NOMO-1 treated with dmso at 0.1 percent for 144 hours (cell line): ENCODE measurements around the gene ACSM5.
A peak's percentile ranks its signal among the peaks of the same experiment; 100 is the strongest.

Source experiments
- DNase-seq: peaks from one replicate; lab custom pipeline; 2025; ENCODE audit not compliant: unreplicated experiment; lab: John Stamatoyannopoulos, UW

Gene ACSM5, protein sequence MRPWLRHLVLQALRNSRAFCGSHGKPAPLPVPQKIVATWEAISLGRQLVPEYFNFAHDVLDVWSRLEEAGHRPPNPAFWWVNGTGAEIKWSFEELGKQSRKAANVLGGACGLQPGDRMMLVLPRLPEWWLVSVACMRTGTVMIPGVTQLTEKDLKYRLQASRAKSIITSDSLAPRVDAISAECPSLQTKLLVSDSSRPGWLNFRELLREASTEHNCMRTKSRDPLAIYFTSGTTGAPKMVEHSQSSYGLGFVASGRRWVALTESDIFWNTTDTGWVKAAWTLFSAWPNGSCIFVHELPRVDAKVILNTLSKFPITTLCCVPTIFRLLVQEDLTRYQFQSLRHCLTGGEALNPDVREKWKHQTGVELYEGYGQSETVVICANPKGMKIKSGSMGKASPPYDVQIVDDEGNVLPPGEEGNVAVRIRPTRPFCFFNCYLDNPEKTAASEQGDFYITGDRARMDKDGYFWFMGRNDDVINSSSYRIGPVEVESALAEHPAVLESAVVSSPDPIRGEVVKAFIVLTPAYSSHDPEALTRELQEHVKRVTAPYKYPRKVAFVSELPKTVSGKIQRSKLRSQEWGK

DNA sequence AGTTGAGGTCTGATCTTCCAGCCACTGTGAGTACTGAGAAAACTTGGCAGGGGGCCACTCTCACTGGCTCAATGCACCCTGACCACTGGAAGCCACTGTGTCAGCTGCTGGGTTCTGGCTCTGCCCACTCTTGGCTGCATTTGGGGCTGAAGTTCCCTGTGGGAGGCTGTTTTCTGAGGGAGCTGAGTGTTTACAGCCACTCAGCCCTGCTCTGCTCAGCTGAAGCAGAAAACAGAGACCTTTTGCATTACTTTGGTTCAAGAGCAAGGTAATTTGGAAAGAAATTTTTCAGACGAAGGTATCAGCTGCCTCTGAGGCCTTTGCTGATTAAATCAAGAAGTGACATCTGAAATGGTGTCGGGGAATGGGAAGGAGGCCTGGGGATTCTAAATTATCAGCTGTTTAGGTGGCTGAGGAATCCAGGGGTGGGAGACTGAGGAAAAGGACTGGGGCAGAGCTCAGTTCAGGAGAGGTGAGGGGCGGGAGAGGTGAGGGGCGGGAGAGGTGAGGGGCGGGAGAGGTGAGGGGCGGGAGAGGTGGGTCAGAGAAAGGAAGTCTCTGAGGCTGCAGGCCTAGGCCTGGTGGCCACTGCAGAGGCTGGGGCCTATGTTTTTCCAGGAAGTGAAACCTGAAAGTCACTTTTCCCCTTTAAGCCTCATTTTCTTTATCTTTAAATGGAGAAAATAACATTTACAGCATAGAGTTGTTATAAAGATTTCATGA, at the start of gene ACSM5:
Gene ACSM5 (plus strand): TSS at position 137 of the 723 bp plus-strand sequence. CDS start 1,951 bp downstream, outside the sequence.
- peak; percentile 7 for DNase-seq

DNA sequence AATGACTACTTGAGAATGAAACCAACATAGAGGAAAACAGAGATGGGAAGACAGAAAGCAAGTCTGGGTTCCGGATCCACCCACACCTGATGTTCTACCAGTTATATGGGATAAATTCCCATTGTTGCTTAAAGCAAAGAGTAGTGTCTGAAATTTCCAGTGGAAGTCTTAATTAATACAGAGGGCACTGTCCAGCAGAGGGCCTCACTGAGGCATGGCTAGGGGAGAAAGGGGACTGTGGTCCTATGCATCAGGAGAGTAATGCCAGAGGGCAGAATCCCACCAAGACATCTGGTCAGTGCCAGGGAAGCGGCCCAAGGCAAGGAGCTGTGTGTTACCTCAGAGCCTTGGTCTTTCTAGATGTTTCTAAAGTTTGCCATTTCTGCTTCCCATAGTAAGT, 49.3 kb upstream of the ACSM5 start:
- DNase-seq: no peak

DNA sequence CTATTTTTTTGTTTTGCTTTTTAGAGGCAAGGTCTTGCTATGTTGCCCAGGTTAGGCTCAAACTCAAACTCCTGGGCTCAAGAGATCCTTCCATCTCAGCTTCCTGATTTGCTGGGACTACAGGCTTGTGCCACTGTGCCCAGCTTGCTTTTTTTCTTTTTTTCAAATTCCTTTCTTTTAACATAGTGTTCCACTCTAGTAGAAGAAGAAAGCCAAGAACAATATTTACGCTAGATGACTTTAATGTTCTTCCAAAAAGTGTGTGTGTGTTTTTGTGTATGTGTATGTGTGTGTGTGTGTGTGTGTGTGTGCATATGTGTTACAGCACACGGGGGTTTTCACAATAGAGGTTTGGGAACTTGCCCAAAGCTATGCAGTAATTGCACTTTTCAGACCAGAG, 46.1 kb upstream of the ACSM5 start:
- no peak for DNase-seq

DNA sequence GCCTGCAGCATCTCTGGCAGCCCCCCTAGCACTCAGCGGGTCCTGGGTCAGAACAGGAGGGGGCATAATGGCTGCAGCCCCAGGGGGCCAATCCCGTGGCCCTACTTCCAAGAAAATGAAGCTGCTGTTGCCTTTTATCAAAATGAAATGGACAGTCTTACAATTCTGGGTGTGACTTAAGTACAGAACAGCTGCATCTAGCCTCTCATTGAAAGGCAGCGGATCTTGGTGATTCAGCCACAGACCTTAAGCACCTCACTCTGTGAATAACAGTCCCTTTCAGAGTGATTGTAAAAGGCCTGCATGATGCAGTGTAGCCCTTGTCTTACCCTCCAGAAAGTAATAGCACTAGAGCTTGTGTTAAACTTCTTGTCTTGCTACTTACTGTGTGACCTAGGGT, 45.3 kb upstream of the ACSM5 start:
- no peak for DNase-seq

DNA sequence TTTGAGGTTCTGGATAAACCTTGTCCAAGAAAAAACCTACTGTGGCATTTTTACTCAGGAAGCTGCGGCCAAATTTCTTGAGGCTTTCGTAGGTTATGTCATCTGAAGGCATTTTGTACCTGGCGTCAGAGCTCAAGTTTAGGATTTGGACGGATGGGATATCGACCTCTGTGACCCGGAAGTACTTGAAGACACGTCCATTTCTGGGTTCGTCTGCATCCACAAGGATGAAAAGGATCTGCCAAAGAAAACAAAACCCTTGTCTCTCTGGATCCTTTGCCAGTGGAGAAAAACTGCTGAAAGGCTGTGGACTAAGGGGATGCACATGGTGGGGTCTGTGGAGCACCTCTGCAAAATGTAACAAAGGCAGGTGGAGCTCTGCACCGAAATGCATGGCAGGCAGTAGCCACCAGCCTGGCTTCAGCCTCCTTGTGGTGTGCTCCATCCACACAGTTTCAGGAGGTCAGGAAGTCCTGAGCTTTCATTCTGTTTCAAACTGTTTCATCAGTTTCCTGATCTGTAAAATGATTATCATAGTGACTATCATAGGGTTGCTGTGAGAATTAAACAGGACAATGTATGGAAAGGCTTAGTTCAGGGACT, 39.8 kb upstream of the ACSM5 start:
- no peak for DNase-seq

DNA sequence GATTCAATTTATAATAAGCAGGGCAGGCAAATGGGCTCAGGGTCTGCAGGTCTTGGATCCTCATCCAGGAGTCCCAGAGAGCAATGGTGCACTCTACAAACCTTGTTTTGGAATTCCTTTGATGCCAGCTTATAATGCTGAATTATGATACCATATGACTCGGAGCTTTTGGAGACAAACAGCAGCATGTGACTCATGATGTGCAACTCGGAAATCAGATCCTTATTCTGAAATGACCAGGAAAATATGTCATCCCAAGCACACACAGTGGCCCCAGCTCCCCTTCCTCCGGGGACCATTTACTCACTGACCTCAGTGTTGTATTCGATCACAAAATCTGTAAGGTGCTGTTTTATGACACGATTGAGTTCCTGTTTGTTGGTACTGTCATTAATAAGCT, 36.6 kb upstream of the ACSM5 start:
- no peak for DNase-seq

DNA sequence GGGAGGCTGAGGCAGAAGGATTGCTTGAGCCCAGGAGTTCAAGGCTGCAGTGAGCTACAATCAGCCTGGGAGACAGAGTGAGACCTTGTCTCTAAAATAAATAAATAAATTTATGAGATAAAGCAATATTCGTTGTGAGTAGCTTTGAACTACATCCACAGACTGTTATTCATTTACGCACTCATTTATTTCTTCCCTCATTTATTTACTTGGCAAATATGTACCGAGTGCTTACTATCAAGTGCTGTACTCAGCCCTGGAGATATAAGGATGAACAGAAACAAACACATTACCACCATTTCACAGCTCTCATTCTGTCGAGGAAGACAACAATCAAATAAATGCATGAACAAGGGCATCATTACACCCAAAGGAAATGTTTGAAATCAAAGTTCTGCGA, 32.2 kb upstream of the ACSM5 start:
- no peak for DNase-seq

DNA sequence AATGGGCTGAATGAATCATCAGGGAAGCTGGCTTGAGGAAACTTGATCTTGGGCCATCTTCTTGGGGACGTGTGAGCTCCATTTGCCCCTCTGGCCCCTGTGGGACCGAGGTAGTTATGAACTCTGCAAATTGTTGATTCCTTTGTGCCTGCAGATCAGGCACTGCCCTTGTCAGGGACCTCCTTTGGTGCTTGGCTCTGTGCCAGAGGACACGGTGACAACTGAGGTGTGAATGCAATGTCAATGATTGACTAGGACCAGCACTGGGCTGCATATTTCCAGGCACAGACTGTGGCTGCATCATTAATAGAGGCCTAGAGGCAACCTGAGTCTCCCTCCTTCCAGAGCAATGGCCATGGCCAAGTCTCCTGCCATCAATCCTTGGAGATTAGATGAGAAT, 28.6 kb upstream of the ACSM5 start:
- DNase-seq: no peak

DNA sequence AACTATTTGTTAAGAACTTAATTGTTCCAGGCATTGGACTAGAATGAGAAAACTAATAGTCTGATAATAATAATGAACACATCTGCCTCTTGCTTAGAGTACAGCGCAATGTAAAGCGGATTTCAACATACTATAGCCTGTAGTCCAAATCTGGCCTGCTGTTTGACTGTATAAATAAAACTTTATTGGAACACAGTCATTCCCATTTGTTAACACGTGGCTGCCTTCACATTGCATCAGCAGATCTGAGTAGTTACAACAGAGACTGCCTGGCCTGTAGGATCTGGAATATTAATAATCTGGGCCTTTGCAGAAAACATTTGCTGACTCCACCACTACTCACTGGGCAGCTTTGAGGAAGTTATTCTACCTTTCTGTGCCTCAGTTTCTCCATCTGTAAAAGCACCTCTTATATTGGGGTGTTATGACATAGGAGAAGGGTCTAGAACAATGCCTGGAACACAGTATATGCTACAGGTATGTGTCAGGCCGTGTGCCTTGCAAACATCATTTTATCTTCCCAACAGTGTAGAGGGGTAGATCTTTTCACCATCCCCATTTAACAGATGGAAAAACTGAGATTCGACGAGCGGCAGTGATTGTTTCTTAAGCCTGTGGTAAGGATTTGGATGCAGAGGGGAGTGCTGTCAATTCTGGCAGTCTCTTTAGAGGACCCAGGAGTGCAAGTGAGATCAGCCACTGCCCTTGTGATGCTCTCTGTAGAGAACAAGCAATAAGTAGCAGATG, 27.0 kb upstream of the ACSM5 start:
- DNase-seq: no peak

DNA sequence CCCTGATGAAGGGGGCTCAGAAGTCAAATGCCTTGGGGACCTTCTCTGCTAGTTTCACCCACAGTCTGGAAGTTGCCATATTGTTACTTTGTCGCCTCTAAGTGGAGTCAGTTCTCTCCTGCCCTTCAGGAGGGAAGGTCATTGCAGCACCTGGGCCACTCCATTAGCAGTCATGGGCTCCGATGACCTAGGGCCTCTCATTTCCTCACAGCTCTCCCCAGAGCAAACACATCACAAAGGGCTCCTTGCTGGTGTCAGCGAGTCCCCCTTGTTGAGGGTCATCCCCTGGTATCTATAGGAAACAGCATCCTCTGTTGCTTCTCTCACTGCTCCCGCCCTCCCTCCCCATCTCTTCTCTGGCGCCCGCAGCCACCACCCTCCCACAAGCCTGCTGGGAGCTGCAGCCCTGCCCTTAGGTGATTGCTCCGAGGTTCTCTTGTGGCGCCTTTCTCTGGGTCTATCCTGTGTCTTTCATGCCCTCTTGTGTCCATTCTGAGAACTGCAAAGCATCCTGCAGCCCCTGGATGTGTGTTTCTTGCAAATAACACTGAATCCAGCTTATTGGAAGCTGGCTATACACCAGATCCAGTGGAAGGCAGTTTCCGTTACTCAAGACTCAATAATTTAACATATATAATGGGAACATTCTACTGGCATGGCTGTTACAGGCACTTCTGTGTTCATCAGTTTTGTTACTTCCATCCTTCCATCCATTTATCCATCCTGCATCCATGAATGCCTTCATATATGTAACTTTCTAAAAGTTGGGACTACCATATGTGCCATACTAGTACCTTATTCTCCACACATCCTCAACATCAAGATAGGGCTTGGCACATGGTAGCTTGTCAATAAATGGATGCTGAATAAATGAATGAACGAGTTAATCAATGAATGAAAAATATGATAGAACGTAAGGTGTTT, 26.0 kb upstream of the ACSM5 start:
- peak; percentile 0 for DNase-seq

DNA sequence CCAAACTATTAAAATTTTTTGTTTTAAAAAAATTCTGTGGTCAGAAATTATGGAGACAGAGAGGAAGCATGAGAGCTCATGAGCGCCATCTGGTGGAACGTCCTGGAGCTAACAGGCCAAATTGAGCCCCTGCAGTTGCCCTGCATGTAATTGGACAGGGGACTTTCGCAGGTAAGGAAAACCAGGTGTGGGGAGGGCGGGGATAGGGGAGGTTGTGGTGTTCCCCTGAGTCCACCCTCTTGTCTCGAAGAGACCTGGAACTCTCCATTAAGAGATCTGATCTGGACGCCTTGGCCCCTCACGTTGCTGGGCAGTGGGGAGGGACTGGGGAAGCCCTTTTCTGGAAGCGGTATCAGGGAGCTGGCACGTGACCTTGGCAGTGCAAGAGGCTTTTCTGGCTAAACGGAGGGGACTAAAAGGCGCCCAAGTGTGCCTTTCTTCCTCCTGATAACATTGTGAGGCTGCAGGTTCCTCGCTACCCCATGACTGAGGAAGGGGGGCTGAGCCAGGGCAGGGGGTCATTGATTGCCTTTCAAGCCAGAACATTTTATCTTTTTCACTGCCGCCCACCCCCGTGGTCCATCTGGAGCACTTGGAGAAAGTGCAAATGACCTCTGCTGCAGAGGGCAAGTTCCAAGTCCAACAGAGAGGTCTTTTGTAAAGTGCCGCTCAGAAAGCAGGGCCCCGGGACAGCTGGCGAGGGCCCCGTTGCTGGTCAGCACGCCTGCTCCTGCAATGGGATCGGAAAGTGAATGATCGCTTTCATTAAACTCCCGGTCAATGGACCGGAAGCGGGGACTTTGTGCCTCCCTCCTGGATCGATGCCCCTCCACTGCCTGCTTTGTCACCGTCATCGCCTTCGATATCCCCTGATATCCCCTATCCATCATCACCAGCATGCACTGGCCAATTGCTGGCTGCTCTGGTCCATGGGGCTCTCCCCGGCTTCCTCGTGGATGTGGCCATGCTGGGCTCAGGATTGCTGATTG, 23.2 kb upstream of the ACSM5 start:
- peak; percentile 0 for DNase-seq

DNA sequence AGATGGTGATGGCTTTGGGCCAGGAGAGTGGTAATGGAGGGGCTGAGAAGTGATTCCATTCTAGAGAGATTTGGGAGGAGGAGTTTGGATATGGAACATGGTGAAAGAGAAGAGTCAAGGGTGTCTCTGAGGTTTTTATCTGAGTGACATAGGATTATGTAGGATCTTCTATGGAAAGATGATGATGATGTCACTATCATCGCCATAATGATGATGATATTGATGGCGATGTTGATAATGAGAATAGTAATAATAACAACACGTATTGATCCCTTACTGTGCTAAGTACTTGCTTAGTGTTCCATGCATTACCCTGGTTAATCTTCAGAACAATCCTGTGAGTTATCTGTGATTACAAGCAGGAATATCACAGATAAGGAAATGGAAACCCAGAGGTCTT, 21.4 kb upstream of the ACSM5 start:
- DNase-seq: no peak

DNA sequence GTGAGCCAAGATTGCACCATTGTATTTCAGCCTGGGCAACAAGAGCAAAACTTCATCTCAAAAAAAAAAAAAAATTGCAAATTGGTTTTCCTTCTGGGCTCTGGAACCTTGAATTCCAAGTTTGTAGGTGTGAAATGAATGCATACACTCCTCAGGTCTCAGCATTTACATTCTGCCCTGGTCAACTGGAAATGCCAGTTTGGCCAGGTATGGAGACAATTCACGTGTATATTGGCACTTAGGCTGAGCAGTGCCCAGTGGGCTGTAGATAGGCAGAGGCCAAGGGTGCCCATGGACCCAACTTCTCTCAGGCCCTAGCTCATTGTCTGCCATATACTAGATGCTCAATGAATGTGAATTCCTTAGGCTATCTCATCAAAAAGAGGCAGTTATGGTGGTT, 20.5 kb upstream of the ACSM5 start:
- no peak for DNase-seq

DNA sequence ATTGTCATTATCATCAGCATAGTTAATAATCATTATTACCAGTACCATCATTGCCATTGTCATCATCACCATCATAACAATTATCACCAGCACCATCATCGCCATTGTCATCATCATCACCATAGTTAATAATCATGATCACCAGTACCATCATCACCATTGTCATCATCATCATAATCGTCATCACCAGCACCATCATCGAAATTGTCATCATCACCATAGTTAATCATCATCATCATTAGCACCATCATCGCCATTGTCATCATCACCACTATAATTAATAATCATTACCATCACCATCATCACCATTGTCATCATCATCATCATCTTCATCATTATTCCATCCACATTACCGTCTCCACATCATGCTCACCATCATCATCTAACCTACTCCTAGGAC, 18.3 kb upstream of the ACSM5 start:
- no peak for DNase-seq

DNA sequence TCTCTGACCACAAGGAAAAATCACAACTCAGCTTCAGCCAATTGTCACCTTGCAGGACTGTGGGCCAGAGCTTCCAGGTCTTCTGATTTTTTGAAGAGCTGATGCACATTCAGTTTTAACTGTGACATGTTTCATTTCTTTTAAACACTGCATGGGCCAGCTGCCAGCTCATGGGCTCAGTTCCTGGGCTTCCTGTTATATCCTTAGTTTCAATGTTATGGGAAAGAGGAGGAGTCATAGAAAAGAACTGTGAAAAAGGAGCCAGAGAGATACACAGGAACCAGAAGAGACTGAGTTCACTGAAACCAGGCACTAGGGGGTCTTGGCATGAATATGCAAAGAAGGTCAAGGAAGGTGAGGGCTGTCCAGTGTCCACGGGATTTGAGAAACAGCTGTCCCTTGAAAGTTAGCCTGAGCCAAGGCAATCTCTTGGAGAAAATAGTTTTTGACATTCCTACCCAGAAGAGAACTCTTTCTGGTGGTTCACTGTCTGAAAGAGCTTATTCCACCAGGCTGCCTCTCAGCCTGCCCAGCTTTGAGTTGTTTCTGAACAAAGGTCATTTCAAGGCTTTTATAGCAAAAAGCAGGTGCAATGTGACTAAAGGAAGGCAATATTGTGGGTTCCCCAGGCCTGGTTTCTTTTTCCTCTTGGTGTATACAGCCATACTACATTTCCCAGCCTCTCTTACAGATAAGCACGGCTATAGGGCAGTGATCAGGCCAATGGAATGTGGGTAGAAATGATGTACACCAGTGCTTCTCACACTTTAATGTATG, 15.3 kb upstream of the ACSM5 start:
- DNase-seq: no peak

DNA sequence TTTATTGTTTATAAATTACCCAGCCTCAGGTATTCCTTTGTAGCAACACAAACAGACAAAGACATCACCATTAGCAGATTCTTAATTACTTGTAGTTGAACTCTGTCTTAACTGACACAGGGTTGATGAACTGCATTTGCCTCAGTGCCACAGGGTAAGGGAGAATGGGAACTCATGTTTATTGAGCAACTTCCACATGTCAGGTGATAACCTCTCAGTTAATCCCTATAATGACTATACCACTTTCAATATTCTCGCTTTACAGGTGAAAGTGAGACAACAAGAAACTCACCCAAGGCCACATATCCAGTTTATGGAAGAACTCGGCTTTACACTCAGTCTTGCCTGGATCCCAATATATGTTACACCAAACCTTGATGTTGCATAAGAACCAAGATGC, 13.4 kb upstream of the ACSM5 start:
- DNase-seq: no peak

DNA sequence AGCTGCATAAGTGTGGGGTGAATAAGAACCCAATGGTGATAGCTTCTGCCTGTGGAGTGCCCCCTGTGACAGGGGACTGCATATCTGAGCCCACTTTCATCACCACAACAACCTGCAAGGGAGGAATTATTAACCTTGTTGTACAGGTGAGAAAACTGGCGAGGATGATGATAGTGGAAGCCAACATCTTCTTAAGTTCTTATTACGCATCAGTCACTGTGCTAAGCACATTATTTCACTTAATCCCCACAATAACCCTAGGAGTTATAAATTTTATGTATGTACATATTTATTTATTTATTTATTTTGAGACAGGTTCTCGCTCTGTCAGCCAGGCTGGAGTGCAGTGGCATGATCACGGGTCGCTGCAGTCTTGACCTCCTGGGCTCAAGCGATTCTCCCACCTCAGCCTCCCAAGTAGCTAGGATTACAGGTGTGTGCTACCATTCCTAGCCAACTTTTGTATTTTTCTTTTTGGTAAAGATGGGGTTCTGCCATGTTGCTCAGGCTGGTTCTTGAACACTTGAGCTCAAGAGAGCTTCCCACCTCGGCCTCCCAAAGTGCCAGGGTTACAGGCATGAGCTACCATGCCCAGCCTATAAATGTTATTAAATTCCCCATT, 12.4 kb upstream of the ACSM5 start:
- DNase-seq: no peak
